GM20431 (cell line): Measurements from ENCODE around the gene MYO15B.

Experiments used
- in situ Hi-C: fragments of 300-500 bp; cut with MseI, MboI; formaldehyde crosslinking; loops from one replicate; pipeline ENCODE4 v1.15.0; 2020; ENCODE audit warnings: low sequenced_read_pairs; ENCODE audit not compliant: unreplicated experiment

The MYO15B gene

GRCh38 chr17:75557852-75558665, 29.5 kb upstream of the MYO15B start:
- in situ Hi-C loops, result no loop called here

GRCh38 chr17:75558666-75559530, 28.7 kb upstream of the MYO15B start:
- in situ Hi-C loops, result no loop called here

- in situ Hi-C loops, result no loop called here
Observed at GRCh38 chr17:75559958-75560533, 27.6 kb upstream of the MYO15B start.

GRCh38 chr17:75561927-75562603, 25.5 kb upstream of the MYO15B start:
- in situ Hi-C loops, result no loop called here

GRCh38 chr17:75563063-75563758, 24.4 kb upstream of the MYO15B start:
- in situ Hi-C loops, result no loop called here

- in situ Hi-C loops, result no loop called here
Observed at GRCh38 chr17:75564195-75564594, 23.4 kb upstream of the MYO15B start.

- in situ Hi-C loops, result no loop called here
Observed at GRCh38 chr17:75565066-75565465, 22.5 kb upstream of the MYO15B start.

GRCh38 chr17:75565618-75566017, 22.0 kb upstream of the MYO15B start:
- in situ Hi-C loops, result no loop called here

GRCh38 chr17:75566416-75566815, 21.2 kb upstream of the MYO15B start:
- in situ Hi-C loops, result no loop called here

GRCh38 chr17:75566834-75567233, 20.8 kb upstream of the MYO15B start:
- in situ Hi-C loops, result no loop called here

GRCh38 chr17:75568412-75569255, 19.0 kb upstream of the MYO15B start:
- in situ Hi-C loops, result no loop called here

GRCh38 chr17:75570034-75570676, 17.4 kb upstream of the MYO15B start:
- in situ Hi-C loops, result no loop called here

- in situ Hi-C loops, result no loop called here
Observed at GRCh38 chr17:75570772-75571171, 16.8 kb upstream of the MYO15B start.

GRCh38 chr17:75571197-75571884, 16.3 kb upstream of the MYO15B start:
- in situ Hi-C loops, result no loop called here

GRCh38 chr17:75571885-75572215, 15.8 kb upstream of the MYO15B start:
- in situ Hi-C loops, result no loop called here

- in situ Hi-C loops, result no loop called here
Observed at GRCh38 chr17:75572713-75573539, 14.7 kb upstream of the MYO15B start.

- in situ Hi-C loops, result no loop called here
Observed at GRCh38 chr17:75573540-75573957, 14.1 kb upstream of the MYO15B start.
